Lung (tissue), 12 donors: Measurements from ENCODE around the gene EPHB1. TPM values are rescaled to one million over a fixed set of nuclear protein-coding genes. Genes with fewer than 3 reads are reported as not detected.
"Not testable (repeated sequence)": the region's sequence is repeated elsewhere in the genome, so short reads cannot be mapped to it uniquely, and the experiment has no call there.

ENCODE experiments used
- ATAC-seq: fragments of 200-7000 bp; cut with Tn5 transposase; one replicate; pipeline ENCODE4 v1.9.1; 2020; ENCODE audit warnings: moderate number of reproducible peaks; ENCODE audit not compliant: insufficient read depth, low FRiP score
- DNase-seq, 3 donors: peaks; one replicate each; pipeline ENCODE4 v3.0.0-alpha.2; 2013 to 2017
- H3K27ac ChIP-seq, 2 donors: one replicate each; pipeline ENCODE4 v1.5.1; 2013; ENCODE audit warnings: mild to moderate bottlenecking in 2 of 2, moderate library complexity in 2 of 2, control low read depth in 1 of 2, inconsistent platforms in 1 of 2, low read depth in 1 of 2, low read length in 1 of 2
- H3K27me3 ChIP-seq, 3 donors: one replicate each; pipeline ENCODE4 v1.5.1; 2013; ENCODE audit warnings: low read length in 2 of 3; ENCODE audit not compliant: control insufficient read depth in 3 of 3, insufficient read depth in 3 of 3
- H3K36me3 ChIP-seq, 4 donors: one replicate each; pipeline ENCODE4 v1.5.1; 2013; ENCODE audit warnings: low read length in 4 of 4, mild to moderate bottlenecking in 1 of 4, moderate library complexity in 1 of 4; ENCODE audit not compliant: control insufficient read depth in 4 of 4, insufficient read depth in 4 of 4
- H3K4me1 ChIP-seq, 5 donors: one replicate each; pipeline ENCODE4 v1.5.1; 2013; ENCODE audit warnings: low read length in 5 of 5, mild to moderate bottlenecking in 2 of 5, moderate library complexity in 1 of 5; ENCODE audit not compliant: control insufficient read depth in 5 of 5, insufficient read depth in 5 of 5
- H3K4me3 ChIP-seq: one replicate; pipeline ENCODE4 v1.5.1; 2013; ENCODE audit warnings: mild to moderate bottlenecking, control low read depth, moderate library complexity
- H3K9ac ChIP-seq, 2 donors: one replicate each; pipeline ENCODE4 v1.5.1; 2013; ENCODE audit warnings: low read length in 2 of 2, control low read depth in 1 of 2; ENCODE audit not compliant: insufficient read depth in 1 of 2
- H3K9me3 ChIP-seq, 4 donors: one replicate each; pipeline ENCODE4 v1.5.1; 2013; ENCODE audit warnings: low read length in 3 of 4, mild to moderate bottlenecking in 1 of 4, moderate library complexity in 1 of 4; ENCODE audit not compliant: control insufficient read depth in 4 of 4, insufficient read depth in 3 of 4
- CTCF ChIP-seq: IDR thresholded peaks from 2 replicates; pipeline ENCODE4 v1.5.1; 2012; ENCODE audit warnings: mild to moderate bottlenecking; ENCODE audit errors: control extremely low read depth, extremely low read depth
- WGBS, 2 donors: extraction: QIAGEN DNeasy Blood & Tissue Kit; methylation state at CpG; one replicate each; pipeline ENCODE4 v1.1.7; 2013; 5-methylcytosine and 5-hydroxymethylcytosine counted together
- polyA plus RNA-seq, 2 donors: library from polyadenylated mRNA; stranded (reverse); fragments of 200-250 nt; gene quantifications; one replicate each; pipeline ENCODE4 v1.2.1, GENCODE V29; 2013
- total RNA-seq, 2 donors: library from RNA; depleted of rRNA in 1 of 2; stranded (reverse); fragments of >200 nt in 1 of 2; gene quantifications; one replicate each; pipeline ENCODE4 v1.2.1, GENCODE V29; 2014 to 2021
- donor health status: control.
- donor health status: control.
- donor health status: Bipolar disorder and iron deficiency.
- donor health status: healthy.
- donor health status: DM: yes; HTN: yes; CAD: no.

The EPHB1 gene
- total and polyA plus RNA-seq, 4 donors: 0.30 to 6.3 (median 2.1) TPM

GRCh38 chr3:135023996-135024658, 229.1 kb downstream of the EPHB1 start:
- no peak for TF ChIP-seq CTCF
- DNase-seq (no peak), ATAC-seq (no peak)
- no peak overlapping the region for H3K9ac ChIP-seq
- H3K4me3 ChIP-seq: no peak overlapping the region
- no peaks in the 10 kb centered on the region for H3K4me1 ChIP-seq
- H3K9me3 ChIP-seq: no peaks in the 10 kb centered on the region
- H3K27ac ChIP-seq: no peak overlapping the region
- 53 to 59% methylated on average over 9 of the region's 9 CpGs for WGBS, 2 donors
- no peaks in the 10 kb centered on the region for H3K36me3 ChIP-seq
- H3K27me3 ChIP-seq: no peaks in the 10 kb centered on the region

- ATAC-seq, H3K36me3 ChIP-seq, H3K9ac ChIP-seq, H3K4me1 ChIP-seq, H3K4me3 ChIP-seq, H3K27me3 ChIP-seq, H3K9me3 ChIP-seq, DNase-seq, H3K27ac ChIP-seq: not testable (repeated sequence)
- 22% methylated on average over 26 to 27 of the region's 27 CpGs for WGBS, 2 donors
Observed at GRCh38 chr3:135030768-135031615, 235.9 kb downstream of the EPHB1 start.

GRCh38 chr3:135033737-135034136, 238.7 kb downstream of the EPHB1 start:
- no peak for ATAC-seq
- peaks cover 0 to 4% (median 0%) of the 10 kb centered on the region in 3 donors for H3K27me3 ChIP-seq
- H3K36me3 ChIP-seq: no peaks in the 10 kb centered on the region
- H3K27ac ChIP-seq: no peak overlapping the region
- H3K4me3 ChIP-seq: no peak overlapping the region
- DNase-seq: no peak
- peaks cover 0 to 6% (median 0%) of the 10 kb centered on the region in 4 donors for H3K9me3 ChIP-seq
- H3K9ac ChIP-seq: no peak overlapping the region
- no peak for TF ChIP-seq CTCF
- WGBS, 2 donors: 65 to 78% methylated on average over 7 of the region's 7 CpGs
- no peaks in the 10 kb centered on the region for H3K4me1 ChIP-seq

GRCh38 chr3:135034291-135034768, 239.3 kb downstream of the EPHB1 start:
- no peaks in the 10 kb centered on the region for H3K4me1 ChIP-seq
- no peaks in the 10 kb centered on the region for H3K36me3 ChIP-seq
- DNase-seq (no peak), ATAC-seq (no peak)
- 56 to 67% methylated on average over 4 of the region's 4 CpGs for WGBS, 2 donors
- H3K9ac ChIP-seq: no peak overlapping the region
- no peak overlapping the region for H3K27ac ChIP-seq
- no peak for TF ChIP-seq CTCF
- H3K27me3 ChIP-seq: peaks cover 0 to 4% (median 0%) of the 10 kb centered on the region in 3 donors
- H3K9me3 ChIP-seq: peaks cover 0 to 6% (median 0%) of the 10 kb centered on the region in 4 donors
- H3K4me3 ChIP-seq: no peak overlapping the region
